ENCODE results near the gene CBLB.

Gene CBLB

DNA sequence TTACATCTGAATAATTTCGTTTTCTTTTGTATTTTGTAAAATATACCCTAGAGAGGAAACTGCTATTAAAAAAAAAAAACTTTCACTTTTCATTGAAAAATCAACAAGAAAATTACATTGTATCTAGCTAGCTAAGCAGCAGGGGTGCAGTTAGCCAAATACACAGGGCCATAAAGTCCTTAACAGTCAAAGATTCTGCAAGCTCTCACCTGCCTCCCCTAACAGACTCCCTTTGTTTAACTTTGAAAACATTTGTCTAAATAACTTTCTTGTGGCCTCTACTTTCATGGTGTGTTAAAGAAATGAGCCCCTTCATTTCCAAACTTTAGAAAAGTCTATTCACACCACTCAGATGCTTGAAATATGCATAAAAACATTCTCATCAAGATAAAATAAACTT, 23.3 kb downstream of the CBLB start:
- DNase-seq (ENCODE audit: low read depth) = no peak

DNA sequence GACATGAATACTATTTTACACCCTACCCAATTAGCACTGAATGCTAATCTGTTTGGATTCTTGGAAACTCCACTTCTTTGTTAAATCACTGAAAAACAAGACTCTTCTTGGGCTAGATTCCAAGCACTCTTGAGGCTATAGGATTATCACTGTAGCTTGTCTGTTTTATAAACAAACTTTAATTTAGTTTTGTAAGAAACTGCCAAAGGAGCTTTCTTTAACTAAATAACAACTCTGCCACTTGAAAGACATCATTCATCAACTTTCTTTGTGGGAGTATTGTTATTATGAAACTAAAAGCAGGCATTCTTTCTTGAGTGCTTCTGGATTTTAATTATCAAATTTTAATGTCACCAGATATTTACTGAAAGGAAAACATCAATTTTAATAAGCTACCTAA, 24.1 kb downstream of the CBLB start:
- DNase-seq (ENCODE audit: low read depth) = no peak

GRCh38 chr3:105843994-105844393, 24.8 kb downstream of the CBLB start:
- no peak for DNase-seq (ENCODE audit: low read depth)

DNA sequence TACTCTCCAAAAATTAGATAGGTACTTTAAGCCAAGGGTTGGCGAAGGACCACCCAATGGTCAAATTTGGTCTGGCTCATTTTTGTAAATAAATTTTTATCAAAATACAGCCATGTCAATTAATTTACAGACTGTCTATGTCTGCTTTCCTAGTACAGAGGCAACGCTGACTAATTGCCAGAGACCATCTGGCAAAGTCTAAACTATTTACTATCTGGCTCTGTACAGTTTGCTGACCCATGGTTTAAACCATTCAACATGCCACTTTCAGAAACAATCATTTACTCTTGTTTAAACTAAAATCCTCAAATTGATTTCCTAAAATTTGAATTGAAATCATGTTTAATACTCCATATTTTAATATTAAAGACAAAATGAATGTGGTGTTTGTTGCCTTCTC, 25.9 kb downstream of the CBLB start:
- no peak for DNase-seq (ENCODE audit: low read depth)

DNA sequence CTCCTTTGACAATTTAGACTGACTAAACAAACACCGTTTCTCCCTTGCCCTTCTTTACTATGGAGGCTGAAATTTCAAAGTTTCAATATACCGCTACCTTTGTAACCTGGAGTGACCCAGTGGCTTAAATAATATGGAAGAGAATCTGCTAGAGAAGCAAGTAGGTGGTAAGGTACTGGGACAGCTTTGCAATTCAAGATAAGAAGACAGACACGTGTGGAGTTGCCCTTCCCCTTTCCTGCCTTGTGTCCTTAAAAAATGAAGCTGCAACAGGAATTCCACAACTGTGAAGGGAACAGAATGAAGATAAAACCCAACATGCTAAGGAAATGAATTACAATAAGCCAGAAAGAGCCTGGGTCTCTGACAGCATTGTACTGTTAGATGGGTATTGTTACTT, 26.4 kb downstream of the CBLB start:
- DNase-seq (ENCODE audit: low read depth) = no peak

DNA sequence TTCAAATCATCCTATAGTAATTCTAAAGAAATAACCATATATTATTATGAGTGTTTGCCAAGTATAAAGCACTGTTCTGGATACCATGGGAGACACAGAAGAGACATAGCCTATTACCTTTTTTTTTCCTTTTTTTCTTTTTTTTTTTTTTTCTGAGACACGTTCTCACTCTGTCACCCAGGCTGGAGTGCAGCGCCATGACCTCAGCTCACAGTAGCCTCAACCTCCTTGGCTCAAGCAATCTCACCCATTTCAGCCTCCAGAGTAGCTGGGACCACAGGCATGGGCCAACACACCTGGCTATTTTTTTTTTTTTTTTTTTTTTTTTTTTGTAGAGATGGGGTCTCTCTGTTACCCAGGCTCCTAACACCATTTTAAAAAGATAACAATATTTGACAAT, 30.9 kb downstream of the CBLB start:
- DNase-seq (ENCODE audit: low read depth) = no peak

- DNase-seq (ENCODE audit: low read depth) = no peak
Observed at GRCh38 chr3:105837143-105837740, 31.6 kb downstream of the CBLB start.

- peak; percentile 32 for DNase-seq (ENCODE audit: low read depth)
Observed at GRCh38 chr3:105836533-105836932, 32.3 kb downstream of the CBLB start.

- no peak for DNase-seq (ENCODE audit: low read depth)
Observed at GRCh38 chr3:105835606-105836005, 33.2 kb downstream of the CBLB start.

DNA sequence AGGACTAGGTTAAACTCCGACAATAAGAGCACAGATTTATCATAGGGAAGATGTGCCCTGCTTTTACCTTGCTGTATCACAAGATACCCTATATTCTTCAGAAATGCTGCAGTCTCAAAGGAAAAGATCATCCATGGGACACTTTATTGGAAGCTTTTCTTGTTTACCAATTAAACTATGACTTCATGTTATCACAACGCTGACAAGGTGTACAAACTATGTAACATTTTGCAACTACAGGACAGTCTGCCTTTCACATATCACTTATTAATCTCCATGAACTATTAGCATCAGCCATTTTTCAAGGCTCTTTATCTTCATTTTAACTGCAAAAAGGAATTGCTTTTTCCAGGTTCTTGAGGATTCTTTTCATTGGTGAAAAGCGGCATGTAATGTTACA, 34.0 kb downstream of the CBLB start:
- DNase-seq (ENCODE audit: low read depth) = no peak

- DNase-seq (ENCODE audit: low read depth) = no peak
Observed at GRCh38 chr3:105832644-105833043, 36.2 kb downstream of the CBLB start.

- no peak for DNase-seq (ENCODE audit: low read depth)
Observed at GRCh38 chr3:105830836-105831235, 38.0 kb downstream of the CBLB start.

GRCh38 chr3:105829871-105830622, 38.8 kb downstream of the CBLB start:
- no peak for DNase-seq (ENCODE audit: low read depth)

GRCh38 chr3:105829229-105829628, 39.6 kb downstream of the CBLB start:
- DNase-seq (ENCODE audit: low read depth) = no peak

GRCh38 chr3:105828703-105829102, 40.1 kb downstream of the CBLB start:
- no peak for DNase-seq (ENCODE audit: low read depth)

- DNase-seq (ENCODE audit: low read depth) = no peak
Observed at GRCh38 chr3:105827959-105828358, 40.9 kb downstream of the CBLB start.

GRCh38 chr3:105826778-105827634, 41.8 kb downstream of the CBLB start:
- DNase-seq (ENCODE audit: low read depth) = no peak

DNA sequence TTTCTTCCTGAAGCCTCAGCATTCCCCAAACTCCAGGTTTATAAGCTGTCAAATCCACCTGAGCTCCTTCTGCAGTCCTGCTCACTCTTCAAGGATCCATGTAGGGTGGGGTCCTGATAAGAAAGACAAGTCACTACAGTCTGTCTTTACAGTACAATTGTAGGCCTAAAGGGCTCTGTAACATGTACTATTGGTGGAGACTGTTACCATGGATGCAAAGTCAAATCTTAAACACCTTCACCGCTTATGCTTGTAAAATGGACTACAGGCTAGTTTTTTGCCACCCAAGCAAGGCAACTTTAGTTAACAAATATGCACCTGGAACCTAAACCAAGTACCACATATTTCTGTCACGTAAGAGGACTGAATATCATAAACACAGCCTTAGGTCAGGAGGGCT, 44.7 kb downstream of the CBLB start:
- DNase-seq (ENCODE audit: low read depth) = no peak

DNA sequence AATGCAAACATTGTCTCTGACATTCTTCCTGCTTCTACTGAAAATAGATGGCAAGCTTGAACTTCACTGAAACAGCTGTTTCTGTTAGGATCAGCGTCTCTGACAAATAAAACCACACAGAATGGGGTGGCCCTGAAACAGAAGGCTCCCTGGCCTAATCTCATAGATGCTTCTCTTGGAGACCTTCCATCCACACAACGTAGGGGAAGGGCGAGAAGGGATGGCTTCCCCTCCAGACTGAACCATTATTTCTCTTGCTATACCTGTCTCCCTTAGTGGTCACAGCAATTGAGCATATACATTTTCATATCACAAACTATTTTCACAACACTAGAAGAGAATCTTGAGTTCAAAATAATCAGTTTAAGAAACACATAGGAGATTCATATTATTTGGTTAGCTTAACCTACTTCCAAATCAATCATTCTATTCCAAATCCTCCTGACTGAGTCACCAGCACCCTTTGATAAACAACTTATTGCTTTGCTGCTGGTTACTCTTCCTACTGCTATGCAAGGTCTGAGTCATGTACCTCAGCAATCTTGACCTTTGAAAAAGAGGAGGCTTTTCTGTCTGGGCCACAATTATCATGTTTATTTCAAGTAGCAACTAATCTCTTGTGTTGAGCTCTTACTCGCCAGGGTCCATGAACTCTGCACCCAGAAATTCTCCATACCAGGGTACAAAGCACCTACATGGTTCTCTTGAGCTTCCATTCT, 45.5 kb downstream of the CBLB start:
- no peak for DNase-seq (ENCODE audit: low read depth)

GRCh38 chr3:105822171-105823123, 46.4 kb downstream of the CBLB start:
- DNase-seq (ENCODE audit: low read depth) = no peak

- DNase-seq (ENCODE audit: low read depth) = no peak
Observed at GRCh38 chr3:105821433-105821832, 47.4 kb downstream of the CBLB start.
